ENCODE data around the gene CAPZA1. TPM values are rescaled to one million over a fixed set of nuclear protein-coding genes. Genes with fewer than 3 reads are reported as not detected.

The CAPZA1 gene
- total RNA-seq, 1 experiment from 2014 or later, result 148 TPM

- H3K4me3 ChIP-seq (replicated peaks in 1 of 2; ENCODE audit: low read depth in 1 of 2, low read length in 2 of 2), result peak overlapping the region; percentile 71 to 72
- DNase-seq (ENCODE audit: low read depth, low spot score) (no peak), ATAC-seq (peak; percentile 67)
- no TSS peak for BruUV-seq (replicated peaks)
- no peak overlapping the region for H2AFZ ChIP-seq (ENCODE audit: low read depth, low read length, poor library complexity, severe bottlenecking)
- H4K20me1 ChIP-seq (ENCODE audit: insufficient read depth), result no peaks in the 10 kb centered on the region
- ChIA-PET RAD21 (ENCODE audit: low non-redundant PET in 1 of 2, low total read pairs in 2 of 2, uncharacterized antibody in 2 of 2, unreplicated experiment in 2 of 2) (interaction anchor here in 1 of 2 experiments (1.2 kb wide), 1 partner anchor 41 kb away, joined by 3 read pairs; no protein-coding TSS in a partner anchor), CTCF (interaction anchor here (0.9 kb wide), 1 partner anchor 284 kb away, joined by 4 read pairs; no protein-coding TSS in a partner anchor), POLR2A (interaction anchor here (1.2 to 2.4 kb wide), 3 partner anchors 25 to 35 kb away, joined by 3 to 9 read pairs (median 9); no protein-coding TSS in a partner anchor)
- TF ChIP-seq SIN3A (IDR thresholded peaks at IDR 0.05; ENCODE audit: low read depth) (peak; percentile 42; the same call in 1 of the 2 replicates), EGR1 (IDR thresholded peaks at IDR 0.05; ENCODE audit: low read depth) (peak; percentile 53), MAX (IDR thresholded peaks at IDR 0.05) (no peak; the same call in 1 of the 2 replicates), CEBPB (IDR thresholded peaks at IDR 0.05; ENCODE audit: low read depth) (no peak), ZFX (IDR thresholded peaks at IDR 0.05) (peak; percentile 91)
- H3K79me2 ChIP-seq (ENCODE audit: insufficient read depth, low read length), result peaks cover 33% of the 10 kb centered on the region
- H3K27ac ChIP-seq (ENCODE audit: low read depth, low read length), result peak overlapping the region; percentile 88
- intact Hi-C loops (cut with micrococcal nuclease), result loop anchor here (2.0 kb wide), 1 partner anchor 30 kb away; no protein-coding TSS in a partner anchor
- H3K4me1 ChIP-seq (ENCODE audit: control insufficient read depth in 1 of 2, insufficient read depth in 2 of 2, low read length in 2 of 2), result peaks cover 4 to 29% of the 10 kb centered on the region in 2 experiments; a peak in 3 of 4 replicates
- peak overlapping the region; percentile 88 for H3K9ac ChIP-seq (ENCODE audit: low read length)
- H3K27me3 ChIP-seq (ENCODE audit: insufficient read depth, low read length), result no peaks in the 10 kb centered on the region
- peak overlapping the region; percentile 88 for H3K4me2 ChIP-seq (ENCODE audit: low read length)
- H3K9me3 ChIP-seq (ENCODE audit: control insufficient read depth in 1 of 2, insufficient read depth in 1 of 2, low read depth in 1 of 2, low read length in 2 of 2), result no peaks in the 10 kb centered on the region
- no peaks in the 10 kb centered on the region for H3K9me2 ChIP-seq (ENCODE audit: insufficient read depth)
- H3K36me3 ChIP-seq (ENCODE audit: control insufficient read depth in 1 of 2, insufficient read depth in 2 of 2, low read length in 2 of 2), result peaks cover under 1% of the 10 kb centered on the region in 2 experiments; a peak in 2 of 4 replicates
These were observed 55.5 kb downstream of the CAPZA1 start for GRCh38 chr1:112674986-112675727.

GRCh38 chr1:112675728-112676381 is 56.2 kb downstream of the CAPZA1 start:
- RAD21 ChIA-PET (ENCODE audit: low non-redundant PET in 1 of 2, low total read pairs in 2 of 2, uncharacterized antibody in 2 of 2, unreplicated experiment in 2 of 2), result no interaction called here
- Histone ChIP-seq H3K27ac (ENCODE audit: low read depth, low read length) (peak overlapping the region; percentile 88), H2AFZ (ENCODE audit: low read depth, low read length, poor library complexity, severe bottlenecking) (no peak overlapping the region)

More at GRCh38 chr1:112675728-112676381, 56.2 kb downstream of the CAPZA1 start:
- ChIA-PET POLR2A (interaction anchor here (2.1 to 2.4 kb wide), 2 partner anchors 24 to 28 kb away, joined by 9 read pairs; no protein-coding TSS in a partner anchor), CTCF (no interaction called here)
- Histone ChIP-seq H3K27me3 (ENCODE audit: insufficient read depth, low read length) (no peaks in the 10 kb centered on the region), H3K9me3 (ENCODE audit: control insufficient read depth in 1 of 2, insufficient read depth in 1 of 2, low read depth in 1 of 2, low read length in 2 of 2) (no peaks in the 10 kb centered on the region), H3K4me1 (ENCODE audit: control insufficient read depth in 1 of 2, insufficient read depth in 2 of 2, low read length in 2 of 2) (peaks cover 4 to 29% of the 10 kb centered on the region in 2 experiments; a peak in 3 of 4 replicates), H3K4me3 (replicated peaks in 1 of 2; ENCODE audit: low read depth in 1 of 2, low read length in 2 of 2) (peak overlapping the region; percentile 71 to 72), H3K36me3 (ENCODE audit: control insufficient read depth in 1 of 2, insufficient read depth in 2 of 2, low read length in 2 of 2) (no peaks in the 10 kb centered on the region; a peak in 1 of 4 replicates), H3K9ac (ENCODE audit: low read length) (peak overlapping the region; percentile 88), H3K4me2 (ENCODE audit: low read length) (peak overlapping the region; percentile 88), H3K79me2 (ENCODE audit: insufficient read depth, low read length) (peaks cover 33% of the 10 kb centered on the region), H3K9me2 (ENCODE audit: insufficient read depth) (no peaks in the 10 kb centered on the region), H4K20me1 (ENCODE audit: insufficient read depth) (no peaks in the 10 kb centered on the region)
- intact Hi-C loops (cut with micrococcal nuclease), result loop anchor here (2.0 kb wide), 1 partner anchor 29 kb away; no protein-coding TSS in a partner anchor
- TF ChIP-seq MAX (IDR thresholded peaks at IDR 0.05), result no peak
- no peak for TF ChIP-seq ZNF274 (IDR thresholded peaks at IDR 0.05; ENCODE audit: low read depth, low read length)
- no peak for TF ChIP-seq EZH2 (IDR thresholded peaks at IDR 0.05)
- TF ChIP-seq ATF3 (IDR thresholded peaks at IDR 0.05), result no peak
- TF ChIP-seq ZBTB33 (IDR thresholded peaks at IDR 0.05; ENCODE audit: extremely low read depth, insufficient replicate concordance, low read length), result no peak
- TSS peak; percentile 35 for BruUV-seq (replicated peaks)
- DNase-seq (ENCODE audit: low read depth, low spot score), result no peak
- ATAC-seq, result no peak
